ENCODE data around the gene KCTD1. TPM values are rescaled to one million over a fixed set of nuclear protein-coding genes. Genes with fewer than 3 reads are reported as not detected.

KCTD1 gene
- total RNA-seq, 1 experiment from 2014 or later = 4.1 TPM

- no peak for DNase-seq (ENCODE audit: low spot score)
- H3K36me3 ChIP-seq (ENCODE audit: insufficient read depth, low read length, poor library complexity, severe bottlenecking) = no peaks in the 10 kb centered on the region
- intact Hi-C loops (cut with micrococcal nuclease; ENCODE audit: unreplicated experiment) = no loop called here
- ChIA-PET CTCF (no interaction called here), POLR2A (ENCODE audit: low non-redundant PET) (no interaction called here)
- BruUV-seq (replicated peaks) = no TSS peak
- no peaks in the 10 kb centered on the region for H3K9me3 ChIP-seq (ENCODE audit: low read depth, low read length, poor library complexity, severe bottlenecking)
- TF ChIP-seq EZH2 (IDR thresholded peaks at IDR 0.05; ENCODE audit: borderline replicate concordance, low read depth, low read length, poor library complexity, severe bottlenecking) = no peak
- TF ChIP-seq, protein P1, sequence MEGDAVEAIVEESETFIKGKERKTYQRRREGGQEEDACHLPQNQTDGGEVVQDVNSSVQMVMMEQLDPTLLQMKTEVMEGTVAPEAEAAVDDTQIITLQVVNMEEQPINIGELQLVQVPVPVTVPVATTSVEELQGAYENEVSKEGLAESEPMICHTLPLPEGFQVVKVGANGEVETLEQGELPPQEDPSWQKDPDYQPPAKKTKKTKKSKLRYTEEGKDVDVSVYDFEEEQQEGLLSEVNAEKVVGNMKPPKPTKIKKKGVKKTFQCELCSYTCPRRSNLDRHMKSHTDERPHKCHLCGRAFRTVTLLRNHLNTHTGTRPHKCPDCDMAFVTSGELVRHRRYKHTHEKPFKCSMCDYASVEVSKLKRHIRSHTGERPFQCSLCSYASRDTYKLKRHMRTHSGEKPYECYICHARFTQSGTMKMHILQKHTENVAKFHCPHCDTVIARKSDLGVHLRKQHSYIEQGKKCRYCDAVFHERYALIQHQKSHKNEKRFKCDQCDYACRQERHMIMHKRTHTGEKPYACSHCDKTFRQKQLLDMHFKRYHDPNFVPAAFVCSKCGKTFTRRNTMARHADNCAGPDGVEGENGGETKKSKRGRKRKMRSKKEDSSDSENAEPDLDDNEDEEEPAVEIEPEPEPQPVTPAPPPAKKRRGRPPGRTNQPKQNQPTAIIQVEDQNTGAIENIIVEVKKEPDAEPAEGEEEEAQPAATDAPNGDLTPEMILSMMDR (conservative IDR thresholded peaks at IDR 0.05; ENCODE audit: low read depth, low read length) = no peak
- H3K4me3 ChIP-seq (ENCODE audit: low read depth, low read length, poor library complexity, severe bottlenecking) = no peak overlapping the region
- H3K27me3 ChIP-seq (replicated peaks; ENCODE audit: insufficient read depth, low read depth, low read length, poor library complexity) = peaks cover 45% of the 10 kb centered on the region
- no peak overlapping the region for H3K27ac ChIP-seq (ENCODE audit: low read depth, low read length, poor library complexity, severe bottlenecking)
- peaks cover 7% of the 10 kb centered on the region for H3K4me1 ChIP-seq (ENCODE audit: insufficient read depth, low read length, poor library complexity, severe bottlenecking)
Observed at GRCh38 chr18:26545335-26546123, 2.8 kb downstream of the KCTD1 start.

DNA sequence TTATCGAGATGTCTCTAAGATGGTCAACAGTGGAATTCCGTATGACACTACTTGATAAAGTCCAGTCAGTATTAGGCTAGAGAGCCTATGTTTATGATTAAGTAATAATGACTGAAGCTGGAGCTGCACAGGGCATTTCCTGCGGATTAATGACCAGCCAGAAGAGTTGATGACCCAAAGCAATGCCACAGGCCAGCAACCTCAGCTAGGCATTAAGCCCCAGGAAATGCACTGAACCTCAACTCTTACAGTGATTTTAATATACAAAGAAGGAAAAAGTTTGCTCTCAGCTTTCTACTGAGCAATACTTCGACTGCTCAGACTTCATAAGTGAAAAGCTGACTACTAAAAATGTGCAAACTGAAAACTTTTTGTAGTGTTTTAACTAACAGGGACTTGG is 3.9 kb downstream of the KCTD1 start:
- peaks cover 7% of the 10 kb centered on the region for H3K4me1 ChIP-seq (ENCODE audit: insufficient read depth, low read length, poor library complexity, severe bottlenecking)
- no TSS peak for BruUV-seq (replicated peaks)
- H3K27me3 ChIP-seq (replicated peaks; ENCODE audit: insufficient read depth, low read depth, low read length, poor library complexity) = peaks cover 34% of the 10 kb centered on the region
- H3K36me3 ChIP-seq (ENCODE audit: insufficient read depth, low read length, poor library complexity, severe bottlenecking) = no peaks in the 10 kb centered on the region
- TF ChIP-seq EZH2 (IDR thresholded peaks at IDR 0.05; ENCODE audit: borderline replicate concordance, low read depth, low read length, poor library complexity, severe bottlenecking) = no peak
- TF ChIP-seq, protein P1 (conservative IDR thresholded peaks at IDR 0.05; ENCODE audit: low read depth, low read length) = no peak
- H3K4me3 ChIP-seq (ENCODE audit: low read depth, low read length, poor library complexity, severe bottlenecking) = no peak overlapping the region
- DNase-seq (ENCODE audit: low spot score) = no peak
- ChIA-PET POLR2A (ENCODE audit: low non-redundant PET) (interaction anchor here (0.6 kb wide), 1 partner anchor 22 kb away, joined by 3 read pairs; no protein-coding TSS in a partner anchor), CTCF (no interaction called here)
- intact Hi-C loops (cut with micrococcal nuclease; ENCODE audit: unreplicated experiment) = no loop called here
- H3K9me3 ChIP-seq (ENCODE audit: low read depth, low read length, poor library complexity, severe bottlenecking) = no peaks in the 10 kb centered on the region
- no peak overlapping the region for H3K27ac ChIP-seq (ENCODE audit: low read depth, low read length, poor library complexity, severe bottlenecking)

DNA sequence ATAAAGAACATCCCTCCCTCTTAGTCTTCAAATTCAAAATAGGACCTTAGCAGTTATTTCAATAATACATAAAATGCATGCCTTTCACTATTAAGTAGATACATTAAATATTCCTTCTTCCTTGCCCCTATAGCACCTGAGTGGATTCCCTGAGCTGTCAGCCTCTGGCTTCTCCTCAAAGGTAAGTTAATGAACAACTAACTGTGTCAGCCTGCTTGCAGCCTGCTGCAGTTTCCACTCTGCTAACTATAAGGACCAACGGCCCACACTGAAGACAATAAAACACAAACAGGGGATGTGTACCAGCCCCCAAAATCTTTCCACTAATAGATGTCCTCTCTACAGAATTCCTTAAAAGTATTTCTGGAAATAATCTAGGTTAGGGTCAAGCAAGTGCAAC is 5.0 kb downstream of the KCTD1 start:
- ChIA-PET CTCF (no interaction called here), POLR2A (ENCODE audit: low non-redundant PET) (no interaction called here)
- Histone ChIP-seq H3K4me3 (ENCODE audit: low read depth, low read length, poor library complexity, severe bottlenecking) (no peak overlapping the region), H3K9me3 (ENCODE audit: low read depth, low read length, poor library complexity, severe bottlenecking) (no peaks in the 10 kb centered on the region), H3K27ac (ENCODE audit: low read depth, low read length, poor library complexity, severe bottlenecking) (no peak overlapping the region), H3K4me1 (ENCODE audit: insufficient read depth, low read length, poor library complexity, severe bottlenecking) (peaks cover 7% of the 10 kb centered on the region), H3K36me3 (ENCODE audit: insufficient read depth, low read length, poor library complexity, severe bottlenecking) (no peaks in the 10 kb centered on the region), H3K27me3 (replicated peaks; ENCODE audit: insufficient read depth, low read depth, low read length, poor library complexity) (peaks cover 26% of the 10 kb centered on the region)
- intact Hi-C loops (cut with micrococcal nuclease; ENCODE audit: unreplicated experiment) = no loop called here
- TF ChIP-seq, protein P1 (conservative IDR thresholded peaks at IDR 0.05; ENCODE audit: low read depth, low read length) = no peak
- TF ChIP-seq EZH2 (IDR thresholded peaks at IDR 0.05; ENCODE audit: borderline replicate concordance, low read depth, low read length, poor library complexity, severe bottlenecking) = no peak
- BruUV-seq (replicated peaks) = no TSS peak
- DNase-seq (ENCODE audit: low spot score) = no peak
